ENCODE results near the gene PDCD11.
A peak's percentile ranks its signal among the peaks of the same experiment; 100 is the strongest.
"Not testable (repeated sequence)": the region's sequence is repeated elsewhere in the genome, so short reads cannot be mapped to it uniquely, and the experiment has no call there.

Gene PDCD11, protein sequence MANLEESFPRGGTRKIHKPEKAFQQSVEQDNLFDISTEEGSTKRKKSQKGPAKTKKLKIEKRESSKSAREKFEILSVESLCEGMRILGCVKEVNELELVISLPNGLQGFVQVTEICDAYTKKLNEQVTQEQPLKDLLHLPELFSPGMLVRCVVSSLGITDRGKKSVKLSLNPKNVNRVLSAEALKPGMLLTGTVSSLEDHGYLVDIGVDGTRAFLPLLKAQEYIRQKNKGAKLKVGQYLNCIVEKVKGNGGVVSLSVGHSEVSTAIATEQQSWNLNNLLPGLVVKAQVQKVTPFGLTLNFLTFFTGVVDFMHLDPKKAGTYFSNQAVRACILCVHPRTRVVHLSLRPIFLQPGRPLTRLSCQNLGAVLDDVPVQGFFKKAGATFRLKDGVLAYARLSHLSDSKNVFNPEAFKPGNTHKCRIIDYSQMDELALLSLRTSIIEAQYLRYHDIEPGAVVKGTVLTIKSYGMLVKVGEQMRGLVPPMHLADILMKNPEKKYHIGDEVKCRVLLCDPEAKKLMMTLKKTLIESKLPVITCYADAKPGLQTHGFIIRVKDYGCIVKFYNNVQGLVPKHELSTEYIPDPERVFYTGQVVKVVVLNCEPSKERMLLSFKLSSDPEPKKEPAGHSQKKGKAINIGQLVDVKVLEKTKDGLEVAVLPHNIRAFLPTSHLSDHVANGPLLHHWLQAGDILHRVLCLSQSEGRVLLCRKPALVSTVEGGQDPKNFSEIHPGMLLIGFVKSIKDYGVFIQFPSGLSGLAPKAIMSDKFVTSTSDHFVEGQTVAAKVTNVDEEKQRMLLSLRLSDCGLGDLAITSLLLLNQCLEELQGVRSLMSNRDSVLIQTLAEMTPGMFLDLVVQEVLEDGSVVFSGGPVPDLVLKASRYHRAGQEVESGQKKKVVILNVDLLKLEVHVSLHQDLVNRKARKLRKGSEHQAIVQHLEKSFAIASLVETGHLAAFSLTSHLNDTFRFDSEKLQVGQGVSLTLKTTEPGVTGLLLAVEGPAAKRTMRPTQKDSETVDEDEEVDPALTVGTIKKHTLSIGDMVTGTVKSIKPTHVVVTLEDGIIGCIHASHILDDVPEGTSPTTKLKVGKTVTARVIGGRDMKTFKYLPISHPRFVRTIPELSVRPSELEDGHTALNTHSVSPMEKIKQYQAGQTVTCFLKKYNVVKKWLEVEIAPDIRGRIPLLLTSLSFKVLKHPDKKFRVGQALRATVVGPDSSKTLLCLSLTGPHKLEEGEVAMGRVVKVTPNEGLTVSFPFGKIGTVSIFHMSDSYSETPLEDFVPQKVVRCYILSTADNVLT (N-terminal part only)

DNA sequence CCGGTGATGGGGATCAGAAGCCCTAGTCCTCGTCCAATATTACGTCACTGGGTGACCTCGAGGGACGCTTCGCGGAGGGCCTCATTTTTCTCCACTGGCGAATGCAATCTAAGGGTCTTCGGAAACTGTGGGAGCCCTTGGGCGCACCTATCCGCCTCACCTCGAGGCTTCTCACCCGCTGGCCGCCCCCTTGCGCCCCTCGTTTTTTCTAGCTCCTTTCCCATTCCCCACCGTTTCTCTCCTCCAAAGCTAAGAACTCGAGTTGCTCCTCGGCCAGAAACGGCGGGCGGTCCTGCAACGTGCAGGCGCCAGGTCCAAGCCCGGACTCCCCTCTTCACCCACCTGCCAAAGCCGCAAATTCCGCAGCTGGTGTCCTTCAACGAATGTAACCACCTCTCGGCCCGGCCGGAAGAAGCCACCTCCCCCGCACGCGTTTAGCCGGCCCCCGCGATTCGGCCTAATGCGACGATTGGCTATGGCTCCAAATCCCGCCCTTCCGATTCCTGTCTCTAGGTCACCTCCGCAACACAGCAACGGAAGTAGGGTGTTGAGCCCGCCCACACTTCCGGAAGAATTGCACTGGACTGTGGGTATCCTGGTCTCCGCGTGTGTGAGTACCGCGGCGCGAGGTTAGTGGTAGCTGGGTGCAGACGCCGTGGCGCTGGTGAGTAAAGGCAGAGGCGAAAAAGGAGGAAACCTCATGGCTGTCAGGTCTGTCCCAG lies at the start of gene PDCD11, which contains the start of gene ATP5MK:
TSS of gene PDCD11 (plus strand) at position 560 of the 722 bp plus-strand sequence. CDS start 1,801 bp downstream, outside the sequence.
TSS of gene ATP5MK (minus strand) at position 409 of the 722 bp plus-strand sequence. CDS start 4,018 bp downstream, outside the sequence.
- peak; percentile 95 for DNase-seq

DNA sequence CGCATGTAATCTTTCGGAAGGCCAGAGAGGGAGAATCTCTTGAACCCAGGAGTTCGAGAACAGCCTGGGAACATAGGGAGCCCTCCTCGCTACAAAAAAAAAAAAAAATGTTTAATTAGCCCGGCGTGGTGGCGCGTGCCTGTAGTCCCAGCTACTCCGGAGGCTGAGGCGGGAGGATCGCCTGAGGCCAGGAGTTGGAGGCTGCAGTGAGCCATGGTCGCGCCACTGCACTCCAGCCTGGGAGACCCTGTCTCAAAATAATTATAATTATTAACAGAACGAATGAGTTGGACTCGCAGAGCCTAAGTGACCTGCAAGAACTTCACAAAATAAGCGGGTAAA lies 46.3 kb upstream of the PDCD11 start:
- no peak for DNase-seq

DNA sequence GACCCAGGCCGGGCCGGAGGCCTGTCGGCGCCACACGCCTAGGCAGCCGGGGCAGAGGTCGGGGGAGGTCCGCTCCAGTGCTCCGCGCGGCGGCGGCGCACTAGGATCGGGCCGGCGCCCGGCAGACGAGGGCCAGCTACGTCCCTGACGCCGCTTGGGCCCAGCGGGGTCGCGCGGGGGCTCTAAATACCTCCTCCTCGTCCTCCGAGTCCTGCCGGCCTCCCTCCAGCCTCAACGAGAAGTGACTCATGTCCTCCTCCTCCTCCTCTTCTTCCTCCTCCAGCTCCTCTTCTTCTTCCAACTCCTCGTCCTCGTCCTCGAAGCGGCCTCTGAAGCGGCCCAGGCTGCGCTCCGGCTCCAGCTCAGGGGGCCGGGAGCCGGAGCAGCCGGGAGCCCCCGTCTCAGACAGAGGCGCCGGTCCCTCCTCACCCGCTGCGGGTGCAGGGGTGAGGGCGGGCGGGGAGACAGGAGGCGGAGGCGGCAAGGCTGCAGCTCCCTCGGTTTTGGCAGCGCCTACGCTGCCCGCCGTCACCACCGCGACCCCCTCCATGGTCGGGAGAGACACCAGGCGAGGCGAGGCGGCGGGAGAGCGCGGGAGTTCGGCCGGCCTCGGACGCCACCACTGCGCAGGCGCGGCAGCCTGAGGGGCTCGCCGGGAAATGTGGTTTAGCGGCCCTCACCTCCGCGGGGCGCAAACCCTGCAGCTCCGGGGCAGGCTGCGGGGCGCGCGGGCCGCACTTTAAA lies 45.7 kb upstream of the PDCD11 start, which contains the start of gene PCGF6:
TSS of gene PCGF6 (minus strand) at position 624 of the 744 bp plus-strand sequence. CDS start at position 550, 74 bp downstream.
- DNase-seq, result peak; percentile 62

DNA sequence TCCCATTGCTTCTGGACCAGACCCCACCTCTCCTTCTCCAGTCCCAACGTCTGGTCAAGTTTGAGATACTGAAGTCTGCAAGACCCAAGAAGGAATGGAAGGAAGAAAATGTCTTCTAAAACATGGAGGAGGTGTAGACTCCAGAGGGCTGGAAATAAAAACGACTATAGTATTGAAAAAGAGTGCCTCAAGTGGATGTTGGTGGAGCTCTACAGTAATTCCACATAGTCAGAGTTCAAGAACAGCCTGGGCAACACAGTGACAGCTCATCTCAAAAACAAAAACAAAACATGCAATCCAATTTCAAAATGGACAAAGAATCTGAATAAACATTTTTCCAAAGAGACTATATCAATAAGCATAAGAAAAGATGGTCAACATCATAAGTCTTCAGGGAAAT lies 43.1 kb upstream of the PDCD11 start:
- DNase-seq, result no peak

DNA sequence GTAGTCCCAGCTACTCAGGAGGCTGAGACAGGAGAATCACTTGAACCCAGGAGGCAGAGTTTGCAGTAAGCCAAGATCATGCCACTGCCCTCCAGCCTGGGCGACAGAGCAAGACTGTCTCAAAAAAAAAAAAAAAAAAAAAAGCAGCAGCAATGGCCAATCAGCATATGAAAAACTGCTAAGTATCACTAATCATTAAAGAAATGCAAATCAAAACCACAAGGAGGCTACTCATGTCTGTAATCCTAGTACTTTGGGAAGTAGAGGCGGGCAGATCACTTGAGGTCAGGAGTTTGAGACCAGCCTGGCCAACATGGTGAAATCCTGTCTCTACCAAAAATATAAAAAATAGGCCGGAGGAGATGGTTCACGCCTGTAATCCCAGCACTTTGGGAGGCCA lies 41.9 kb upstream of the PDCD11 start:
- not testable (repeated sequence) for DNase-seq

DNA sequence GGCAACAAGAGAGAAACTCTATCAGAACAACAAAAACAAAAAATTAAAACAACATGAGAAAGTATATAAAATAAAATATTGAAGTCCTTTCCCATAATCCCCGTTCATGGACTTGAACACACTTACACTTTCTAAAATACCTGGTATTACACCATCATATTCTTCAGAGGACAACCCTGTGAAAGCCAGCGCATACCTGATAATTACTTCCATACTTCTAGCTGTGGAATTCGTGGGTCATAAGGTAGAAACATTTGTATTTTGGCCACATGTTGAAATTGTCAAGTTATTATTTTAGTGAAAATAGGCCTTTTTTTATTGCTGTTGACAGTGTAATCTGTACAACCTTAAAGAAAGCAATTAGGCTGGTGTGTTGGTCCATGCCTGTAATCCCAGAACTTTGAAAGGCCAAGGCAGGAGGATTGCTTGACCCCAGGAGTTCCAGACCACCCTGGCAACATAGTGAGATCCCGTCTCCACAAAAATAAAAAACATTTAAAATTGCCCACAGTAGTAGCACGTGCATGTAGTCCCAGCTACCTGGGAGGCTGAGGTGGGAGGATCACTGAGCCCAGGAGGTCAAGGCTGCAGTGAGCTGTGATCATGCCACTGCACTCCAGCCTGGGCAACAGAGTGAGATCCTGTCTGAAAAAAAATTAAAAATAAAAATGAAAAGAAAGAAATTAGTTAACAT lies 40.4 kb upstream of the PDCD11 start:
- no peak for DNase-seq

DNA sequence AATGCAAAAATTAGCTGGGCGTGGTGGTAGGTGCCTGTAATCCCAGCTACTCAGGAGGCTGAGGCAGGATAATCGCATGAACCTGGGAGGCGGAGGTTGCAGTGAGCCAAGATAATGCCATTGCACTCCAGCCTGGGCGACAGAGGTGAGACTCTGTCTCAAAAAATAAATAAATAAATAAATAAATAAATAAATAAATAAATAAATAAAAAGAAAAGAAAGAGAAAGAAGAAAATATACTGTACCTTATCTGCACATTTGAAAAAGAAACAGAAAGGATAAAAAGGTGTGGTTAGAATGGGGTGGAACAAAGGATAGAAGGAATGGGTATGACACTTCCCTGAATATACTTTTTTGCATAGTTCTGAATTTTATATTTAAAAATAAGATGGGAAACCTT lies 36.9 kb upstream of the PDCD11 start:
- DNase-seq, result not testable (repeated sequence)

DNA sequence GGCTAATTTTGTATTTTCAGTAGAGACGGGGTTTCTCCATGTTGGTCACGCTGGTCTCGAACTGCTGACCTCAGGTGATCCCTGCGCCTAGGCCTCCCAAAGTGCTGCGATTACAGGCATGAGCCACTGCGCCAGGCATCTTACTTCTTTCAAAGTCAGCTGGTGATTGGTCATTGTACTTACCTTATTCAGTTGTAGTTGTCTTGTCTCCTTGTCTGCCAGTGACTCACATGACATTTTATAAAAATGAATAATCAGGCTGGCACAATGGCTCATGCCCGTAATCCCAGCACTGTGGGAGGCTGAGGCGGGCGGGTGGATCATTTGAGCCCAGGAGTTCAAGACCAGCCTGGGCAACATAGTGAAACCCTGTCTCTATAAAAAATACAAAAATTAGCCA lies 35.6 kb upstream of the PDCD11 start:
- not testable (repeated sequence) for DNase-seq

DNA sequence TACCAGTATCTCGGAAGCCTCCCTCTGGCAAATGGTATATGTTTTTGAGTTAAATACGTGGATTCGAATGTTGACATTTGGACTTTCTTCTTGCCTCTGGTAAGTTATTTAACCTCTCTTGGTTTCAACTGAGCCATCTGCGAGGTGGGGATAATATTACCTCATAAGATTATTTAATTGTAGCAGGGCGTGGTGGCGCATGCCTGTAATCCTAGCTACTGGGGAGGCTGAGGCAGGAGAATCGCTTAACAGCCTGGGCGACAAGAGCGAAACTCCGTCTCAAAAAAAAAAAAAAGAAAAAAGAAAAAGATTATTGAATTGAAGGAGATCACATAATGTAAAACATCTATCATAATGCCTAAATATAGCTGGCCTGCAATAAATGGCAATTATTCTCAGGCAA lies 29.0 kb upstream of the PDCD11 start:
- DNase-seq, result no peak

DNA sequence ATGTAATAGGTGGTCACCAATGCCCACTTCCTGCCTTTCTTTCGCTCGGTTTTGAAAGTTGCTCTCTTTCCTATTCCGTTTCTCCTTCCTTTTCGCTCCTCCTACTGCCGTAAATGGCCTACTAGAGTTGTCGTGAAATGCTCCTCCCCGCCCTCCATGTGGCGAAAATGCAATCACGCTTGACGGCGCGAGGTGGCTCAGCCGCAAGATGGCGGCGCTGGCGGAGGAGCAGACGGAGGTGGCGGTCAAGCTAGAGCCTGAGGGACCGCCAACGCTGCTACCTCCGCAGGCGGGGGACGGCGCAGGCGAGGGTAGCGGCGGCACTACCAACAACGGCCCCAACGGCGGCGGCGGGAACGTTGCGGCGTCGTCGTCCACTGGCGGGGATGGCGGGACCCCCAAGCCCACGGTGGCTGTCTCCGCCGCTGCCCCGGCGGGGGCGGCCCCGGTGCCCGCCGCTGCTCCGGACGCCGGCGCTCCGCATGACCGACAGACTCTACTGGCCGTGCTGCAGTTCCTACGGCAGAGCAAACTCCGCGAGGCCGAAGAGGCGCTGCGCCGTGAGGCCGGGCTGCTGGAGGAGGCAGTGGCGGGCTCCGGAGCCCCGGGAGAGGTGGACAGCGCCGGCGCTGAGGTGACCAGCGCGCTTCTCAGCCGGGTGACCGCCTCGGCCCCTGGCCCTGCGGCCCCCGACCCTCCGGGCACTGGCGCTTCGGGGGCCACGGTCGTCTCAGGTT lies 28.5 kb upstream of the PDCD11 start, which contains the start of gene TAF5:
TSS of gene TAF5 (plus strand) at position 195 of the 737 bp plus-strand sequence. CDS start at position 209, 14 bp downstream.
- peak; percentile 89 for DNase-seq

DNA sequence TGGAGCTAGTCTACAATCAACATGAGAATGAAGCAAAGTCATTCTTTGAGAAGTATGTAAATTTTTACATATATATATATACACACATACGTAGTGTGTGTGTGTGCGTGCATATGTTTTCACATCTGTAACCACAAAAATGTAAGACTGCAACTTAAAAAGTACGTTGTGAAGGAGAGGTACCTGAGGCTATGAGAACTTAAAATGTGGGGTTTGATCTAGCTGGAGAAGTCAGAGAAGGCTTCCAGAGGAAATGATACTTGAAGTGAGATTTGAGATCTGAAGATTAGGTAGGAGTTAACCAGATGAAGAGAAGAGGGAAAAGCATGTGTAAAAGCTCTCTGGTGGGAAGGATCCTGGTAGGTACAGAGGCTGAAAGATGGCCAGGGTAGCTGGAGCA lies 22.9 kb upstream of the PDCD11 start:
- no peak for DNase-seq

DNA sequence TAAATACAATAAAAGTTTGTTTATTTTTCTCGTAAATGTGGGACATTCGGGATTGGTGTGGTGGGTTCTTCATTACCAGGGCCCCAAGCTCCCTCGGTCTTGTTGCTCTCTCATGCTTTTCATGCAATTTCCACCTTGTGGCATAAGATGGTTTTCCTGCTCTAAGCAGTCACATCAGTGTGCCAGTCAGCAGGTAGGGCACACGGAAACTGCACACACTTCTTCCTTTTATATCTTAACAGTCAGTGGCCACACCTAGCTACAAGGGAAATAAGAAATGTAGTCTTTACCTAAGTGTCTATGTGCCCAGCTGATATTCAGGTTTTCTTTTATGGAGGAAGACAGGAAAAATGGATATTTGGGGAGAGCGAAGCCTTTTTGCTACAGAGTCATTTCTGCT lies 22.2 kb upstream of the PDCD11 start:
- no peak for DNase-seq

DNA sequence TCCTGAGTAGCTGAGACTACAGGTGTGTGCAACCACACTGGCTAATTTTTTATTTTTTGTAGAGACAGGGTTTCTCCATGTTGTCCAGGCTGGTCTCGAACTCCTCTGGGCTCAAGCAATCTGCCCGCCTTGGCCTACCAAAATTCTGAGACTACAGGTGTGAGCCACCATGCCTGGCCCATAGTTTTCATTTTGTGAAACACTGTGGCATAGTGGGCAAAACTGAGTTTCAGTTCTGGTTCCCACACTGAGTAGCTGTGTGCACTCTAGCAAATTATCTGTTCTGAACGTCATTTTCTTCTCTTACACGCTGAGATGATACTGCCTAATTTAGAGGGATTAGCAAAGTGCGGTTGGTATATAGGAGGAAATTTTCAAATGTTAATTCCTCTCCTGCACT lies 13.7 kb upstream of the PDCD11 start:
- DNase-seq, result no peak

DNA sequence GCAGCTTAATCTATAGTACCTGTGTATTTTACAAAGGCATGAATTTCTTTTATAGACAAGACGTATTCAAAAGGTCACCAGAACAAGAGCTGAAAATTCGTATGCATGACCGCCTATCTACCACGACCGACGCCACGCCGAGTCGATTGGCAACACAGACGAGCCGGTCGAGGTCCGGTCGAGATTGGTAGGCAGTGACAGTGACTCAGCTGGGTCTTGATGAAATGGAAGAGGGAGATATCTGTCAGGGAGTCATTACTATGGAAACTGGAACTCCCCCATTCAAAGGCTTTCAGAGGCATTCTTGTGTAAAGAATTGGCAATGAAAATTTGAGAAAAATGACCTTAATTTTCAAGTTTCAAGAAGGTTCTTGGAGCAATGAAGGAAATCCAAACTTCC lies 2.2 kb upstream of the PDCD11 start:
- DNase-seq, result no peak

DNA sequence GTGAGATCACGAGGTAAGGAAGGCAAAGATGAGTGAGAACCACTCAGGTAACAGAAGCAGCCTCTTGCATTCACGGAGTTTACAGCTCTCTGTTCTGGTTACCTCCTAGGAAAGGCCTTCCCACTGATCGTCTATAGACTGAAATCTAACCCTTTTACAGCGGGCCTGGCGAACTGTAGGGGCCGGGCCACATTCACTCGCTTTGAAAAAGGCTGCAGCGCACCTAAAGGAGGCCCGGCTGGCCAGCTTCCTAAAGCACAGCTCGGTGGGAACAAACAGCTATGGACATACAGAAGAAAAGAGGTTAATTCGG lies 716 bp upstream of the PDCD11 start:
- no peak for DNase-seq

DNA sequence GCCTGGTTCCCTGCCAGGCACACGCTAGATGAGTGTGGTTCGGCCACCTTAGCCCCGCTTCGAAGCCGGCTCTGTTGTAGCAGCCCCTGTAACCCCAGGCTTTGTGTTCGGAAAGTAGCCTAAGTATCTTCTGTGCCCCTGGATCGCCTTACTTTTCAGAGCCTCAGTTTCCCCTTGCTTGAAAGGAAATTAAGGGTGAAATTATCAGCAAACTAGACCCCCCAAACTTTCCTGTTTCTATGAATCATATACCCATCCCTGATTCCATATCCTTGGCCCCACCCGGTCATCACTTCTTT lies 312 bp downstream of the PDCD11 start:
- DNase-seq, result no peak

DNA sequence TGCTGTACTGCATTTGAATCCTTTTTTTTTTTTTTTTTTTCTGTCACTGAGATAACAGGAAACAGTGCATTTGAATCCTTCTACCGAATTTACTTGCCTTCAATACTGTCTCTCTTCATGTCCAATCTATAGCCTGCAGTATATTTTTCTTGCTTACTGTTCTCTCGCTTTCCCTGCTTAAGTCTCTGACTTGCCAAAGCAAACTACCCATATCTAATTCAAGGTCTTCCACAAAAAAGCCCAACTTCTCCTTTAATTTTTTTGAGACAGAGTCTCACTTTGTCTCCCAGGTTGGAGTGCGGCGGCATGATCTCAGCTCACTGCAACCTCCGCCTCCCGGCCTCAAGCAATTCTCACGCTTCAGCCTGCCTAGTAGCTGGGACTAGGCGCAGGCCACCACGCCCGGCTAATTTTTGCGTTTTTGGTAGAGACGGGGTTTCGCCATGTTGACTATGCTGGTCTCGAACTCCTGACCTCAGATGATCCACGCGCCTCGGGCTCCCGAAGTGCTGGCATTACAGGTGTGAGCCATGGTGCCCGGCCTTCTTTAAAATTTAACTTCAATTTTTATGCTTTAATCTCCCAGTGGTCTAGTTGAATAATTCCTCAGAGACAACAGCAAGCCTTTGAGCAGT lies 882 bp downstream of the PDCD11 start:
- no peak for DNase-seq

DNA sequence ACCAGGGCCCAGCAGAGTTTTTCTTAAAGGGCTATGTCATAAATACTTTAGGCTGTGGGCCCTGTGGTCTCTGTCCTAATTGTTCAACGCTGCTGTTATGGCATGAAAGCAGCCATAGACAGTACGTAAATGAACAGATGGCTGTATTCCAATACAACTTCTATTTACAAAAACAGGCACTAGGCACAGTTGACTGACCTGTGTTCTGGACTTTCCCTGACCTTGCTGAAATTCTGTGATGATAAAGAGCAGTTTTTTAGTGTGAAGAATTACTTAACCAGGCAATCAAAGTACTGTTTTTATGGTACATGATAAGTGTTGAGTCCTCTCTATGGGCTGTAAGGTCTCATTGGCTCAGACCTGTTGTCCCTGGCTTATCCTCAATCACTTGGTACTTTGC lies 17.1 kb downstream of the PDCD11 start:
- no peak for DNase-seq

DNA sequence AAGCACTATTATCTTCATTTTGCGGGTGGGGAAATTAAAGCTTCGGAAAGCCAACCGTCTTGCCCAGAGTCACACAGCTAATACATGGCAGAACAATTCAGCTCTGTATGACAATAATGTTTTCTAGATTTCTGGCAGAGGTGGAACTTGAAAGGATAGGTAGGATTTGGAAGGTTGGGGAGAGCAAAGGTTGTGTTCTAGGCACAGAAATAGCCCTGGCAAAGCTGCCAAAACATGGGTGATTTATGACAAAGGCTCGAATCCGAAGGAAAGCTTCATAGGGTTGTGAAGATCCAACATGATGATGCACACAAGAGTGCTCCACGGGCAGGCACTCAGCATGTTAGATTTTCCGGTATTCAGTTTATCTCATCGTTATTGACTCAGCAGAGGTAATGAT lies 19.2 kb downstream of the PDCD11 start:
- DNase-seq, result no peak

Data from activated gamma-delta T cell treated with Interleukin-2 at 50 U/mL for 16 hours (primary cell).